ENCODE results near the gene NEMP2. TPM values are rescaled to one million over a fixed set of nuclear protein-coding genes. Genes with fewer than 3 reads are reported as not detected.
"Not testable (repeated sequence)": the region's sequence is repeated elsewhere in the genome, so short reads cannot be mapped to it uniquely, and the experiment has no call there.

Gene NEMP2
- total RNA-seq, 1 donor from 2014 or later = 21.1 TPM

DNA sequence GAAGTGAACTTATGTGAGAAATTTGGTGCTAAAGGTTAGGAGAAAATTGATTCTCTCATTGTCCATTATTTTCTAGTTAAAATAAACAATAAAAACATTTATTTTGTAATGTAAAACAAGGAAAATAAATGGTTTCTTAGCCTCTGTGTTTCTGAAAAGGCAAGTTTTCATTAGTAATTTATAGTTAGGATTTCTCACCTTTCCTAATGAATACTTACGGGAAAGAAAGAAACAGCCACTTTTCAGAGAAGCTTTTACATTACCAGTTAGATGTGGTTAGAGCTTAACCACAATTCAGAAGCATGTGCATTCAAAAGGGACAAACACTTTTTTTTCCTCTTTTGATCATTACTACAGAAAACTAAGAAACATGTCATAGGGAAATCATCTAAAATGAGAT, 18.8 kb downstream of the NEMP2 start:
- Mint-ChIP-seq H3K4me1 (peaks cover 18% of the 10 kb centered on the region), H3K4me3 (no peak overlapping the region), H3K27me3 (ENCODE audit: low read depth) (no peaks in the 10 kb centered on the region), H3K36me3 (peaks cover 10% of the 10 kb centered on the region), H3K27ac (no peak overlapping the region), H3K9me3 (no peaks in the 10 kb centered on the region)
- no peak for TF ChIP-seq CTCF (IDR thresholded peaks at IDR 0.05; ENCODE audit: unreplicated experiment)
- DNase-seq (ENCODE audit: low spot score in 2 of 2, unreplicated experiment in 2 of 2) = no peak

DNA sequence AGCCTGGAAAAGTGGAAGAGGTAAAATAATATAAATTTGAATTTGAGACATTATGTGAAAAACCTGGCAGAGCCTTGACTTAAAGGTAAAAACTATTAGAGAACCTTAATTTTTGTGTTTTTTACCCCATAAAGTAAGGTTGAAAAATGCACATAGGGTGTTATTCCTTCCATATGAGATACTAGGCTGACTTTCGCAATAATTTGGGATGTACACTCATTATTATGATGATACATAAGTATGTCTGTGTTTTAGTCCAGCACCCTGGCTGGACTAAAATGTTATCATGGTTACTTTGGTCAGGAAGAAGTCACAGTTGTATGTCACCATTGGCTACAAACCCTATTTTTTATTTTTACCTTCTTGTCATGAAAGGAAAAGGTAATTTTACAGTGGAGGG, 19.8 kb downstream of the NEMP2 start:
- no peak for DNase-seq (ENCODE audit: low spot score in 2 of 2, unreplicated experiment in 2 of 2)
- H3K9me3 Mint-ChIP-seq = no peaks in the 10 kb centered on the region
- no peak for TF ChIP-seq CTCF (IDR thresholded peaks at IDR 0.05; ENCODE audit: unreplicated experiment)
- no peak overlapping the region for H3K27ac Mint-ChIP-seq
- peaks cover 10% of the 10 kb centered on the region for H3K36me3 Mint-ChIP-seq
- no peaks in the 10 kb centered on the region for H3K27me3 Mint-ChIP-seq (ENCODE audit: low read depth)
- no peak overlapping the region for H3K4me3 Mint-ChIP-seq
- peaks cover 19% of the 10 kb centered on the region for H3K4me1 Mint-ChIP-seq

- Mint-ChIP-seq H3K27me3 (ENCODE audit: low read depth) (no peaks in the 10 kb centered on the region), H3K27ac (no peak overlapping the region), H3K4me3 (no peak overlapping the region), H3K9me3 (no peaks in the 10 kb centered on the region), H3K4me1 (peaks cover 19% of the 10 kb centered on the region), H3K36me3 (peaks cover 11% of the 10 kb centered on the region)
- no peak for DNase-seq (ENCODE audit: low spot score in 2 of 2, unreplicated experiment in 2 of 2)
- no peak for TF ChIP-seq CTCF (IDR thresholded peaks at IDR 0.05; ENCODE audit: unreplicated experiment)
These were observed 20.6 kb downstream of the NEMP2 start for GRCh38 chr2:190513877-190514276.

DNA sequence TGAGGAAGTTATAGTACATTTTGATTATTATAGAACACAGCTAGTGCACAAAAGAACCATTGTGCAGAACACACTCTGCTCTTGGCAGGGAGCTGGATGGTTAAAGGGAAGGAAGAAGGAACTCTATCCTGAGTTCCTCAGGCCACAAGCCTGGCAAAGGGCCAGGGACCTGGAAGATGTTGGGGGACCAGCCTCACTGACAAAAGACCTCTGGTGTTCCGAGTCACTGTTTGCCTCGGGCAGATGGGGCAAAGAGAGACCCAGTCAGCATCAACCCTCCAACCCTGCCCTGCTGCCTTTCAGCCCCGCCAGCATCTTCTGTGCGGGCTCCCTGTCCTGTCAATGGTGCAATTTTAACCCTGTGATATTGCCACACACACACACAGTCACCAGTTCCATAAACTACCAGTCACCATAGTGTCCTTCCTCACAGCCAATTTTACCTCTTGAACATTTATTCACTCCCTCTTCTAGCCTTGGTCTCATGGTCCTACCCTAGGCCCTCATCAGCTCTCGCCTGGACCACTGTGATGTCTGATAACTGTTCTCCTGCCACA, 21.9 kb downstream of the NEMP2 start:
- no peak for TF ChIP-seq CTCF (IDR thresholded peaks at IDR 0.05; ENCODE audit: unreplicated experiment)
- Mint-ChIP-seq H3K27ac (no peak overlapping the region), H3K4me3 (no peak overlapping the region), H3K27me3 (ENCODE audit: low read depth) (no peaks in the 10 kb centered on the region), H3K4me1 (peaks cover 13% of the 10 kb centered on the region), H3K9me3 (no peaks in the 10 kb centered on the region), H3K36me3 (peaks cover 12% of the 10 kb centered on the region)
- DNase-seq (ENCODE audit: low spot score in 2 of 2, unreplicated experiment in 2 of 2) = no peak

- no peak for DNase-seq (ENCODE audit: low spot score in 2 of 2, unreplicated experiment in 2 of 2)
- peaks cover 7% of the 10 kb centered on the region for H3K4me1 Mint-ChIP-seq
These were observed 23.4 kb downstream of the NEMP2 start for GRCh38 chr2:190511104-190511503.

GRCh38 chr2:190509895-190510294, 24.6 kb downstream of the NEMP2 start:
- DNase-seq (ENCODE audit: low spot score in 2 of 2, unreplicated experiment in 2 of 2); H3K9me3 Mint-ChIP-seq; H3K4me1 Mint-ChIP-seq; H3K27me3 Mint-ChIP-seq (ENCODE audit: low read depth); H3K27ac Mint-ChIP-seq; H3K4me3 Mint-ChIP-seq: not testable (repeated sequence)
- H3K36me3 Mint-ChIP-seq = peaks cover 12% of the 10 kb centered on the region

More at GRCh38 chr2:190511104-190511503, 23.4 kb downstream of the NEMP2 start:
- no peaks in the 10 kb centered on the region for H3K9me3 Mint-ChIP-seq
- no peaks in the 10 kb centered on the region for H3K27me3 Mint-ChIP-seq (ENCODE audit: low read depth)
- H3K36me3 Mint-ChIP-seq = peaks cover 12% of the 10 kb centered on the region
- TF ChIP-seq CTCF (IDR thresholded peaks at IDR 0.05; ENCODE audit: unreplicated experiment) = peak; percentile 56
- no peak overlapping the region for H3K4me3 Mint-ChIP-seq
- no peak overlapping the region for H3K27ac Mint-ChIP-seq
